Hepatic stellate cell (primary cell): Measurements from ENCODE around the gene MRPL2.
A peak's percentile ranks its signal among the peaks of the same experiment; 100 is the strongest.
"Not testable (repeated sequence)": the region's sequence is repeated elsewhere in the genome, so short reads cannot be mapped to it uniquely, and the experiment has no call there.

Experiments used
- DNase-seq: peaks from one replicate; pipeline ENCODE4 v3.0.0; 2011; ENCODE audit warnings: low spot score

The MRPL2 gene

GRCh38 chr6:43082806-43083655 lies 23.8 kb upstream of the MRPL2 start:
- DNase-seq = no peak

DNA sequence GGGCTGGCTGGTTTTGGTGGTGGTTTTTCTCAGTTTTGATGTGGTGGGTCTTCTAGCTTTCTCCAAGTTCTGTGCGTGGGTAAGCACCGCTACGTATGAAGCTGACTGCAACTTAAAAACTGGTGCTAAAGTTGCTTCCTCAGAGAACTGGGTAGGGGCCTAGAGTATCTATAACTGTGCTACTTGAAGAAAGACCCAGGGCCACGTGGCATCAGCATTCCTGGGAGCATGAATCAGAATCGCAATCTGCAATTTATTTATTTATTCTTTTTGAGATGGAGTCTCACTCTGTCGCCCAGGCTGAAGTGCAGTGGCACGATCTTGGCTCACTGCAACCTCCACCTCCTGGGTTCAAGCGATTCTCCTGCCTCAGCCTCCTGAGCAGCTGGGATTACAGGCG lies 22.7 kb upstream of the MRPL2 start:
- not testable (repeated sequence) for DNase-seq

GRCh38 chr6:43081043-43081442 lies 21.8 kb upstream of the MRPL2 start:
- DNase-seq = no peak

DNA sequence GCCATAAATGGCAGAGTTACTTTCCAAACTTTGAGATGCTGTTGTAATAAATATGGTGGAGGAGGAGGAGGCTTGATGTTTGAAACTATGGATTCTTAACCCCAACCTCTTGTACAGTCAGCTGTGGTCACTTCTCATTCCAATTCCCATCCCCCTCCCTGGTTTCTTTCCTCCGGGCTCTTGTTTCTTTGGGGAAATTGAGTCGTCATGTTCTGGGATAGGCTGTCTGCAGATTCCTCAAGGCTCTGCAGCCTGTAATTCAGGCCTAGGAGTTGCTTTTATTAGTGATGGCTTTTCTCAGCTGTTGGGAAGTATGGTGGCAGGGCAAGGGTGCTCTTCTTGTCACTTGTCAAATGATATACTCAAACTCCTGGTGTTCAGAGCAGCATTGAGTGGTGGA lies 19.5 kb upstream of the MRPL2 start:
- no peak for DNase-seq

GRCh38 chr6:43077981-43078511 lies 18.8 kb upstream of the MRPL2 start:
- DNase-seq = no peak

DNA sequence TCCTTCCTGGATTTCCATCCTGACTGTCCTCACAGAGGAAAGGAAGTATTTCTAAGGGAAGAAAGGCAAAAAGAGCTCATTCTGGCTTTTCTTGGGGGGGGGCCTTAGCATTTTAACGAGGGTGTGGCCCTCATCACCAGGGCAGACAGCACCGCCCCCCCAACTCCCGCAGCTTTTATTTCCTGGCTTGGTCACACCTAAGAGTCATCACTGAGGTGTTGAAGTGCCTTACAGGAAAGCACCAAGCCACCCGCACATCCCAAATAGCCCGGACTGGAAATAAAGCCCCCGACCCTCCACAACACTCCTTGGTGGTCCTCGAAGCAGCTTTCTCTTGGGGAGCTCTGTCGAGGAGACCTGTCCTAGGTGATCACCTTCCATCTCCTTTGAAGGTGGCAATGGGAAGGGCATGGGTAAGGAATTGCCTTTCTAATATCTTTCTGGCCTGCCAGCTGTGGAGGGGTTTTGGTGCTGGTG lies 18.1 kb upstream of the MRPL2 start:
- no peak for DNase-seq

DNA sequence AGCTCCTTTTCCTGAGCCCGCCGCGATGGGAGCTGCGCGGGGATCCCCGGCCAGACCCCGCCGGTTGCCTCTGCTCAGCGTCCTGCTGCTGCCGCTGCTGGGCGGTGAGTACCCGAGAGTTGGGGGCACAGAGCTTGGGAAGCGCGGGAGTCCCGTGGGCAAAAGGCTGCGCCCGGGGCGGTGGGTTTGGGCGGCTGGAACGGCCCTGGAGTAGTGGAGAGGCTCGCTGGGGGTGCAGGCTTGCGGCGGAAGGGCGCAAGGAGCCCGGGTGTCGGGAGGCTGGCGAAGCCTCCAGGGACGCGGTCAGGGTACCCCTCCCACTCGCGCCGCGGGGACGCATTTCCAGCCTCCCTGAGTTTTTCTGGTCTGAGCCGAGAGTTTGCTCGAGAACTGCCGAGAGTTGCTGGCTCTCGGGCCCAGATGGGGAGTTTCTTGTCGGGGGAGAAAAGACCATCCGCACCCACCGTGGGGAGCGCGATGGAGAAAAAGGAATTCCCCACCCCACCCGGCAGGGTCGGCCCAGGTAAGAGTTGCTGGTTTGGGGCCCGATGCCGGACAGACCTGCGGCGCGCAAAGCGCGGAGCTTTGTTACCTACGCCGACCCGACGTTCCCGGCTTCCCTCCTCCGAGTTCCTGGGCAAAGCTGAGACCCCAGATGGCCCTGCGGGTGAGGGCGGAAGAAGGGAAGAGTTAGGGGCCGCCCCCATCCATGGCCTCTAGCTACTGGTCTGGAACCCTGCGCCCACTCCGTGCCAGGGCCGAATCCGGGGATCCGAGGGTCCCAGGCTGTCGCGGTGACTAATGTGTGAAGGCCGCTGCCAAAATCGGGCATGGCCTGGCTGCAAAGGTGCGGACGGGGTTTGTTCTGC lies 17.5 kb upstream of the MRPL2 start:
- DNase-seq = no peak

GRCh38 chr6:43075670-43076463 lies 16.6 kb upstream of the MRPL2 start, which contains the start of gene PTK7:
TSS of gene PTK7 (plus strand) at chr6:43076314. CDS start at chr6:43076489, 175 bp downstream.
- DNase-seq = no peak

- DNase-seq = peak; percentile 71
These were observed 15.8 kb upstream of the MRPL2 start for GRCh38 chr6:43074847-43075669.

GRCh38 chr6:43070028-43070632 lies 10.9 kb upstream of the MRPL2 start:
- peak; percentile 83 for DNase-seq

- no peak for DNase-seq
These were observed 3.6 kb upstream of the MRPL2 start for GRCh38 chr6:43062818-43063217.

DNA sequence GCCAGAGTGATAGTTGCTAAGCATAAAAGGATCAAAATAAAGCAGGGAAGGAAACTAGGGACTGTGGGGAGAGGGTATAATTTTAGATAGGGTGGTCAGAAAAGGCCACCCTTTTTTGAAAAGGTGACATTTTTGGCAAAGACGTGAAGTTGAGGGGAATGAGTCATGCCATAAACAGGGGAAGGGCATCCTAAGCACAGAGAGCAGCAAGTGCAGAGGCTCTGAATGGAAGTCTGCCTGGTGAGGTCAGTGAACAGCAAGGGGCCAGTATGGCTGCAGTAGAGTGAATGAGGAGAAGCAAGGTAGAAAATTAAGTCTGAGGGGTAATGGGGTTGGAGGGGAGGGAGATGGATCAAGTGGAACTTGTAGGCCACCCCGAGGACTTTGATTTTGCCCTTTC lies 2.6 kb upstream of the MRPL2 start:
- peak; percentile 36 for DNase-seq

DNA sequence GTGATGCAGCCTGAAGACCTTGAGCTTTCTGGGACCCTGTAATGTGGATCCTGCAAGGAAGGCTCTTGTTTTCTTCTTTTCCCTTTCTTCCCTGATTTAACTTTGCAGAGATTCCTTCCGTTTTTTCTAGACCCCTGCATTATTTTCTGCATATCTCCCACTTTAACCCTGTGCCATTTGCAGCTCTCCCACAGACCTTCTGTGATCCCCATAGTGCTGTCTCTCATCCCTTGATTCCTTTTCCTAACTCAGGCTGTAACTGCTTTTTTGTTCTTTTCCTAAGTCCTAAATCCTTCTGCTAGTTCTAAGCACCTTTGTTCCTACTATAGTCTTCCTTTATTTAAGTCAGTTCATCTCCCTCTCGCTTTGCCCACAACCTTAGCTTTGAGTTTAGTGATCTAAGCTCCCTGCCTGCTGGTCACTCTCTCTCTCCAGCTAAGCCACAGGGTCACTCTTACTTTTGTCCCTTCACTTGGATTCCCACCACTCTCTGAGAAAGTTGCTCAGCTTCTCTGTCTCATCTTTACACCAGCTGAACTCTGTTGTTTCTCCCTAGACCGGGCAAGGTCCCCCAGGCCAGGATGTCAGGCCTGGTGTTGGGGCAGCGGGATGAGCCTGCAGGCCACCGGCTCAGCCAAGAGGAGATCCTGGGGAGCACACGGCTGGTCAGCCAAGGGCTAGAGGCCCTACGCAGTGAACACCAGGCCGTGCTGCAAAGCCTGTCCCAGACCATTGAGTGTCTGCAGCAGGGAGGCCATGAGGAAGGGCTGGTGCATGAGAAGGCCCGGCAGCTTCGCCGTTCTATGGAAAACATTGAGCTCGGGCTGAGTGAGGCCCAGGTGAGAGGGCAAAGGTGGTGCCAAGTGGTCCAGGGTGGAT lies 1.8 kb upstream of the MRPL2 start:
- no peak for DNase-seq

GRCh38 chr6:43060034-43060754 lies 960 bp upstream of the MRPL2 start:
- DNase-seq = no peak

GRCh38 chr6:43058531-43058930 lies 703 bp downstream of the MRPL2 start:
- DNase-seq = no peak

GRCh38 chr6:43055966-43056365 lies 3.3 kb downstream of the MRPL2 start:
- DNase-seq = no peak

DNA sequence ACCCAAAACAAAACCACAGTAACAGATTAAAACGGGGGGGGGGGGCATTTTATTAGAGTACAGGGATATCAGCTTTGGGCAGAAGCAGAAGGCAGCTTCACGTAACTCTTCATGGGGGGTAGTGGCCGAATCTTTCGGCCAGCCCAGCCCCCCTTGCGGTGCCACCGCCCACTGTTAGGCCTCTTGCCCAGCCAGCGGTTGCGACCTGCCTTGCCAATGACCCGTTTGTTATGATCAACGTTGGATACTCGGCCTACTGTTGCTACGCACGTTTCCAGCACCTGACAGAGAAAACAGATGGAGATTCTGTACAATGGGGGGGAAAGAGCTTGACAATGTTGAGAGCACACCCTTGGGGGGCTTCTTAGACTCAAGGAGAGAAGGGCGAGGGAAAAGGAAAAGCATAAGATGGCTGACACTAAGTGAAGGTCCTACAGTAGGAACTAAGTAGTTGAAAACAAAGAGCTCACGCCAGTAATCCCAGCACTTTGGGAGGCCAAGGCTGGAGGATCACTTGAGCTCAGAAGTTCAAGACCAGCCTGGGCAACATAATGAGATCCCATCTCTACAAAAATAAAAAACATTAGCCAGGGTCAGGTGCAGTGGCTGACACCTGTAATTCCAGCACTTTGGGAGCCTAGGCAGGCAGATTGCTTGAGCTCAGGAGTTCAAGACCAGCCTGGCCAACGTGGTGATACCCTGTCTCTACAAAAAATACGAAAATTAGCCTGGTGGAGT lies 4.9 kb downstream of the MRPL2 start:
- no peak for DNase-seq
